GM12892 (cell line): ENCODE results near the gene C10orf67.
"Not testable (repeated sequence)": the region's sequence is repeated elsewhere in the genome, so short reads cannot be mapped to it uniquely, and the experiment has no call there.

ENCODE experiments used
- DNase-seq: peaks from one replicate; pipeline ENCODE4 v3.0.0; 2011; ENCODE audit not compliant: insufficient read length
- FAIRE-seq: peaks from 2 replicates; lab custom pipeline; 2011; peaks lifted over from hg19 to GRCh38; lab: Jason Lieb, UNC
- POLR2A ChIP-seq: IDR thresholded peaks from 2 replicates; pipeline ENCODE4 v1.6.1; 2011; ENCODE audit warnings: low read depth, low read length, control low read depth
- POLR2AphosphoS5 ChIP-seq: IDR thresholded peaks from 2 replicates; pipeline ENCODE4 v1.6.1; 2011; ENCODE audit warnings: low read depth, low read length, control low read depth
- TAF1 ChIP-seq: IDR thresholded peaks from 2 replicates; pipeline ENCODE4 v1.6.1; 2011; ENCODE audit warnings: low read depth, mild to moderate bottlenecking, control low read depth, low read length, borderline replicate concordance

C10orf67 gene

DNA sequence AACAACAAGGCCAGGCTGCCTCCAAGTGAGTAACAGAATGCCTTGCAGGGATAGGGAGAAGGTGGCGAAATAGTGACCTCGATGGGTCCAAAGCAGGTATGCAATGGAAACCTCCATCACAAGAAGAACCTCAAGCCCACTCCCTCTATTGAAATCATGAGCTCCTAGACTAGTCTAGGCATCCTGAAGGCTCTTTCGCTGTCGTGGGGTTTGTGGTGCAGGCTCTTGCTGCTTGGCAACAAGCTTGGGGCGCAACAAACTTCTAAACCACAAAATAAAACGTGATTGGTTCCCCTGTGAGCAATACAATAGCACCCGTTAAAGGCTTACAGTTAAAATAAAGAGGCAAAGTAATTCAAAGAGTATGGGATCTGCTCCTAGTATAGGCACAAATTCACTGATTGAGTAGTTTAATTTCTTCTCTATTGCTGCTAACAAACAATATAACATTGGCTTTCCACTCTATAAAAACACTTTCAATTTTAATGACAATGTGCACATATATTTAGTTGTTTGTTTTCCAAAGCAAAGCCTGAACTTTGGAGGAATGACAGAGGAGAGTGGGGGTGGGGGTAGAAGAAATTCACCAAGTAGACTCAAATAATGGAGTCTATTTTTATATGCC is 64.1 kb downstream of the C10orf67 start:
- FAIRE-seq (no peak), DNase-seq (no peak)
- no peak for TF ChIP-seq POLR2AphosphoS5
- TF ChIP-seq TAF1, result no peak
- TF ChIP-seq POLR2A, result no peak

DNA sequence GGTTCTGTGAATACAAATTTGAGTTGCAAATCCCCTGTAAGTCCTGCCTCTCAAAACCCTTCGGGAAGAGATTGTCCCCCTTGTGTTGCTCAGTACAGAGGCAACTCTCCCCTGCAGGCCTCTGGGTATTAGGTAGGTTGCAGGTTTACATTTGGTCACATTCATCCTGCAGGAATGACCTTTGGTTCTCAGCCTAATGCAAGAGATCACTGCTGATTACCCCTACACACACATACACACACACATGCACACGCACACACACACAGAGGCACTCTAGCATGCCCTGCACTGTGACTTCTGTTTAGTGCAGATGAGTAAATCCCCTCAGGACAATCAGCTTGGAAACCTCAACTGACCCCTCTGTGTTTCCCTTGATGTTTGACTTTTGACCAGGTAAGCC is 69.2 kb downstream of the C10orf67 start:
- DNase-seq, result no peak
- FAIRE-seq, result no peak
- TF ChIP-seq TAF1 (no peak), POLR2A (no peak), POLR2AphosphoS5 (no peak)

DNA sequence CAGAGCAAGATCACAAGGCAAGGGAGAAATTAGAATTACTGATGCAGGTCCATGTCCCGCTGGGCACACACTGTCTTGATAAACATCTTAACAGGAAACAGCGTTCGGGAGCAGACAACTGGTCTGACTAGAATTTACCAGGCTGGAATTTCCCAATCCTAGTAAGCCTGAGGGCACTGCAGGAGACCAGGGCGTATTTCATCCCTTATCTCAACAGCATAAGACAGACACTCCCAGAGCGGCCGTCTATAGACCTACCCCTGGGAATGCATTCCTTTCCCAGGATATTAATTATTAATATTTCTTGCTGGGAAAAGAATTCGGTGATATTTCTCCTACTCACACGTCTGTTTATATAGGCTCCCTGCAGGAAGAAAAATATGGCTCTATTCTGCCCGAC is 70.4 kb downstream of the C10orf67 start:
- FAIRE-seq, DNase-seq: not testable (repeated sequence)

DNA sequence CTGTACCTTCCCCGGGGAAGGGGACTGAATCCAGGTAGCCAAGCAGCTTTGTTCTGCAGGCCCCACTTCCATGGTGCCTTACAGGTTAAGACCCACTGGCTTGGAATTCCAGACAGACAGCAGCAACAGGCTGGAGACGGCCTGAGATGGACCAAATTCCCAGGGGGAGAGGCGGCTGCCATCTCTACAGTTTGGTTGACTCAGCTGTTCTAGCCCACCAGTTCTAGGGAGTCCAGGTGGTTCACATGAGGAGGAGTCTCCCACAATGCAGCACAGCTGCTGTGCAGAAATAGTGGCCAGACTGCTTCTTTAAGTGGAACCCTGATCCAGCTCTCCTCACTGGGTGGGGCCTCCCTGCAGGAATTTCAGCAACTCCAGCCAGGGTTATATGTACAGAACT is 74.1 kb downstream of the C10orf67 start:
- FAIRE-seq (no peak), DNase-seq (no peak)
- TF ChIP-seq POLR2A (no peak), POLR2AphosphoS5 (no peak), TAF1 (no peak)

DNA sequence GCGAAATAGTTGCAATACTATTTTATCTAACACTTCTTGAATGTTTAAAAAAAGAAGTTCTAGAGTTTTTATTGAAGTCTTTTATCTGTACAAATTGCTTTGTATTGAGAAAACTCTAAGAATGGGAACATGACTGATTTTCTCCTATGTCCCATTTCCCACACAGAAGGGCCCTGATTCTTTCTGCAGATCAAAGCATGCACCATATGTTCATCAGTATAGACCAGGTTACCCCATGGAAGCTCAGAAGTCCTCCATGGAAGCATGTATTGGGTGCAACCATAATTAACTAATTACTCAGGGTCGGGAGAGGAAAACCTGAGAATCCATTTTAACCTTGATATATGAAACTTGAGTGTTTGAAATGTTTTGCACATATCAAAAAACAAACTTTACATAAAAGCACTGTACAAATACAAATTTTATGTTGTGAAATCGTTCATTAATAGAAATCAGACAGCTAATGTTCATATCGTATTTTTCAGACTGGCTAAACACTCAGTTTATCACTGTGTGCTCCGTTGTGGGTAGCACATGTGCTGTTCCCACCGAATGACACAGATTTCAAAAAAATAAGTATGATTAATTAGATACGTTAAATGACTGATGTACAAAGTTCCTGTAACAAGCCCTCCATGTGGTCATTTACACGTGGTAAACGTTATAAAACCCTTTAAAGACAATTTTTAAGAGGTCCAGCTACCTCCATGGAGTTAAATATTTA is 81.0 kb downstream of the C10orf67 start:
- DNase-seq, result no peak
- no peak for FAIRE-seq
- TF ChIP-seq TAF1 (no peak), POLR2A (no peak), POLR2AphosphoS5 (no peak)

DNA sequence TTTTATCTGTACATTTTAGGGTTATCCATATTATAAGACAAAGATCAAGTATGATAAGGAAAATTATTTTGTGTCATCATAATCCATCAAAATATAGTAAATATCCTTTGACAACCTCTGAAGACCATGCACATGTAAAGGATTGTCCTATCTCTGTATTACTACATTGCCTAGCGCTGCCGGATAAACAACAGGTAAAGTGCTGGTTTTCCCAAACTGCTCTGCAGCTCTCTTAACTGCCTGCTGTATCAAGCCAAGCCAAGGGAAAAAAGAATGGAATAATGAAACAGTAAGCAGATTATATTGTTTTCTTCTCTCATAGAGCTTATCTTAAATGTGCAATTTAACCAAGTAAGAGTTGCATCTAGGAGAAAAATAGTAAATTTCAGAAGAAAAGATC is 81.7 kb downstream of the C10orf67 start:
- no peak for TF ChIP-seq POLR2AphosphoS5
- no peak for TF ChIP-seq TAF1
- TF ChIP-seq POLR2A, result no peak
- FAIRE-seq (no peak), DNase-seq (no peak)

DNA sequence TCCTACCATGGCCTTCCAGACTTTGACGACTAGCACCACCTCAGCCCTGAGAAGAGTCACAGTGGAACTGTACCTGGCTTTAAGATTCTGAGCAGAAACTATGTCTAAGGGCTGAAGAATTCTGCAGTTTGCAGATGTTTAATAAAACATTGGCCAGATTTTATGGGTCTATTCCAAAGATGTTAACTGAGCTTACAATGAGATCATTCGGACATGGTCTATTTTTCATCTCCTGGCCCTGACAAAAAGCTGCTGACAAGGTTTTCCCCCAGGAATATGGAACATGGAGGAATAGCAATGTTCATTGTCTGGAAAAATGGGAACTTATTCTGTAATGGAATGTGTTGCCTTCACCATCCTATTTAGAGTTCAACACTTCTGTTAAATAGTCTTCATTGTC is 86.1 kb downstream of the C10orf67 start:
- no peak for TF ChIP-seq POLR2AphosphoS5
- DNase-seq (no peak), FAIRE-seq (no peak)

DNA sequence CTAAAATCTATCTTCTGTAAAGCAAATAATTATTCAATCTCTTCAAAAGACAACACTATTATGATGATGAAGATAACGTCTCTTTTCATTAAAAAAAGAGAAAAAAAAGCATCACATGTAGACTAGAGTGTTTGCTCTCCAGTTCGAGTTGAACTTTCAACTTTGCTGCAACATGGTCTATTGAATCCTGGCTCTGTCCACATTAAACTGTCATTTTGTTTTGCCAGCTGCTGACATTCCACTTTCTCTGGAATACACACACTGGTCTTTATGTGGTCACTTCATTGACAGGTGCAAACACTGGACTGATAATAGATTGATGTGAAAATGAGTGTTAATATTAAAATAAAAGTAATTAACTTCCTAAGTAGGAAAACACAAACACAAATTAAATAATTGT is 90.8 kb downstream of the C10orf67 start:
- no peak for TF ChIP-seq TAF1
- no peak for TF ChIP-seq POLR2A
- TF ChIP-seq POLR2AphosphoS5, result no peak
- FAIRE-seq (no peak), DNase-seq (no peak)

DNA sequence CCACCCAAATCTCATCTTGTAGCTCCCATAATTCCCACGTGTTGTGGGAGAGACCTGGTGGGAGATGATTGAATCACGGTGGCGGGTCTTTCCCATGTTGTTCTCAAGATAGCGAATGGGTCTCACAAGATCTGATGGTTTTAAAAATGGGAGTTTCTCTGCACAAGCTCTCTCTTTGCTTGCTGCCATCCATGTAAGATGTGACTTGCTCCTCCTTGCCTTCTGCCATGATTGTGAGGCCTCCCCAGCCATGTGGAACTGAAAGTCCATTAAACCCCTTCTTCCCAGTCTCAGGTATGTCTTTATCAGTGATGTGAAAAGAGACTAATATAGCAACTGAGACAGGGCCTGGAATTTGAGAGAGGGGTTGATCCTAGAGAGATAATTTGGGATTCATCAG is 91.7 kb downstream of the C10orf67 start:
- FAIRE-seq, DNase-seq: not testable (repeated sequence)

DNA sequence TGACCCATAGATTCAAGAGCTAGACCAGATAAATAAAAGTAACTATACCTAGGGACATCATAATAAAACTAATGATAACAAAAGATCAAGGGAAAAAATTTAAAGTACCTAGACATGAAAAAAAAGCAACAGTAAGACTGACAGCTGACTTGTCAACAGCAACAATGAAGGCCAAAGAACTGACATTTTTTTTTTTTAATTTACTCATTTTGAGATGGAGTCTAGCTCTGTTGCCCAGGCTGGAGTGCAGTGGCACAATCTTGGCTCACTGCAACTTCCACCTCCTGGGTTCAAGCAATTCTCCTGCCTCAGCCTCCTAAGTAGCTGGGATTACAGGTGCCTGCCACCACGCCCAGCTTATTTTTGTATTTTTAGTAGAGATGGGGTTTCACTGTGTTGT is 102.8 kb downstream of the C10orf67 start:
- not testable (repeated sequence) for FAIRE-seq, DNase-seq

DNA sequence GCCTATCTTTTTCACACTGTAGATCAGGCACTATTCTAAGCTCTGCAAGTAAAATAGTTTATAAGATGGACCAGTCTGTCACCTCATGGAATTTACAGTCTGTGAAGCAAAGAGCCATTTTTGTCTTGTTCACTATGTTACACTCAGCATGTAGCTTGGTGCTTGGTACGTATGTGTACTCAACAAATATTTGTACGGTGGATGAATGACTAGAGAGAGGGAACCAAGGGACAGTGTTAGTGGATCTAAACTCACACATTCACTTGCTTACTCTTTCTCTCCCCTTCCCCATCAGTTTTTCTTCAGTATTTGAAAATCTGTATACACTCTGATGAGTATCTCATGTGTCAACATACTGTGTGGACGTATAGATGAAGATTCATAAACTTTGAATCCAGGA is 106.6 kb downstream of the C10orf67 start:
- TF ChIP-seq POLR2AphosphoS5, result no peak
- no peak for TF ChIP-seq POLR2A
- no peak for DNase-seq
- FAIRE-seq, result no peak

DNA sequence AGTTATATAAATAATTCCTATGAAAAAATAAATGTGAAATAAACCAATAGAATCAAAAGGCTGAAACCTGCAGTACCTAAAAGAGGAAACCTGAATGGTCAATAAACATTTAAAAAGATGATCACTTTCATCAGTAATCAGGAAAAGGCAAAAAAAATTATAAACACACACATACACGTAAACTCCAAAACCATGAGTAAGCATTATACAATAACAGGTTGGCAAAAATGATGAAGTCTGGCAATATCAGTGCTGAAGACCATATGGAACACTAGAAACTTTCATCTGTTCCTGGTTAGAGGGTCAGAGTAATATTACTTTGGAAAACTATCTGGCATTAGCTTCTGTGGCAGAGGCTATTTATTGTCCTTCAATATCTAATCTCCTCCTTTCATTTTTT is 114.0 kb downstream of the C10orf67 start:
- no peak for TF ChIP-seq POLR2AphosphoS5
- no peak for TF ChIP-seq TAF1
- no peak for FAIRE-seq
- DNase-seq, result no peak

DNA sequence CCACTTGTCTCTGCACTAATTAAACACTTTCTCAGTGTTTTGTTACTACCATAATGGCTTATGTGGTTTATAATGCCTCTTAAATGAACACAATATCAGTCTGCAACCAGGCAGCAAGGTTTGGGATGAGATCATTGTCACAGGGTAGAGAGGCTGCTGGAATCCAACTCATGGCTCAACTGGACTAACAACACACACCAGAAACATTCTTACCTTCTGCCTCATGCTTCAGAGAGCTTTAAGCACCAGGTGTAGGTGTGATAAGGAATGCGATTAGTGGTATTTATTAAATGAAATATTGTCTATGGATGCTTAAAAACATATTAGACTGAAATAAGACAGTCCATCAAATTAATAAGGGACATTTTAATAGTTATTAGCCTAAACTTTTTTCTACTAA is 127.1 kb downstream of the C10orf67 start:
- no peak for DNase-seq
- TF ChIP-seq POLR2AphosphoS5 (no peak), TAF1 (no peak), POLR2A (no peak)
- no peak for FAIRE-seq

DNA sequence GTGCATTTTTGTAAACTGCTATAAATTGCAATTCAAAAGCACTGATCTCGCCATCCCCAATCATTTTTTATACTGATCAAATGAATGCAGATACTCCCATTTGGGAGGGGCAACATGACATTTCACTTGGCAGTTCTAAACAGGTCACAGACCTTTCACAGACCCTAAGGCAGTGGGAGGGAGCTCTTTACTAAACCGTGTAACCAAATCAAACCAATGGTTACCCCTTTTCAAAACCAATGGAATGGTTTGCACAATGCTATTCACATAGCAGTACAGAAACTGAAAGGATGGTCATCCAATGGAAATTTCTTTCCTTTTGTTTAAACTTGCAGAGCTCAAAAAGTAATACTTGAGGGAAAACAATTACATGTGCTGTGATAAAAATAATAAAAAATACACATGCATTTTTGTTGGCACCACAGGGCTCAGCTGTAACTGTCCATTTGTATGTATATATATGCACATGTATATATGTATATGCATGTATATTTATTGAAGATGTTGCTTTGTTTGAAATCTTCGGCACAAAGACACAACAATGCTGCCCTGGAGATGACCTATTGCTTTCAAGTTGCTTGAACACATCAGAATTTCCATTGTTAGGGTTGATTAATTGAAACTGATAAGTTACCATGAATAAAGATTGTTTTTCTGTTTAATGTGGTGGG is 138.5 kb downstream of the C10orf67 start:
- TF ChIP-seq TAF1 (no peak), POLR2A (no peak), POLR2AphosphoS5 (no peak)
- FAIRE-seq, result no peak
- no peak for DNase-seq
